Body of pancreas (tissue), 4 donors: ENCODE data around the gene DYNLT4. TPM values are rescaled to one million over a fixed set of nuclear protein-coding genes. Genes with fewer than 3 reads are reported as not detected.
"Not testable (repeated sequence)": the region's sequence is repeated elsewhere in the genome, so short reads cannot be mapped to it uniquely, and the experiment has no call there.

Source experiments
- ATAC-seq: fragments of 150-250 bp; one replicate; pipeline ENCODE4 v1.9.1; 2016
- DNase-seq, 4 donors: peaks; one replicate each; pipeline ENCODE4 v3.0.0-alpha.2; 2019
- H3K27ac ChIP-seq, 4 donors: fragments of 200-600 bp; sonication (generic); 1 replicate in 3 of 4; 2 replicates in 1 of 4; pipeline versions ENCODE4 v1.5.1 to v1.6.1; 2016 to 2019; ENCODE audit warnings: mild to moderate bottlenecking in 1 of 4, mixed read lengths in 1 of 4, moderate library complexity in 1 of 4
- H3K27me3 ChIP-seq, 2 donors: fragments of 200-600 bp; sonication (generic); one replicate each; pipeline ENCODE4 v1.6.0; 2016; ENCODE audit warnings: mild to moderate bottlenecking in 1 of 2
- H3K36me3 ChIP-seq, 2 donors: fragments of 200-600 bp; sonication (generic); replicated peaks in 1 of 2; 2 replicates each; pipeline ENCODE4 v1.5.1; 2016; ENCODE audit warnings: low read depth in 2 of 2; ENCODE audit not compliant: insufficient read depth in 1 of 2
- H3K4me1 ChIP-seq: fragments of 200-600 bp; sonication (generic); one replicate; pipeline ENCODE4 v1.6.0; 2016
- H3K4me3 ChIP-seq, 2 donors: fragments of 200-600 bp; sonication (generic); 1 replicate in 1 of 2; 2 replicates in 1 of 2; pipeline ENCODE4 v1.5.1; 2016 to 2019
- H3K9me3 ChIP-seq, 3 donors: fragments of 200-600 bp; sonication (generic); 1 replicate in 2 of 3; 2 replicates in 1 of 3; pipeline ENCODE4 v1.5.1; 2016
- POLR2A ChIP-seq, 3 donors: fragments of 450-650 bp; IDR thresholded peaks; one replicate each; pipeline ENCODE4 v1.6.1; 2016; ENCODE audit warnings: antibody characterized with exemption in 3 of 3, mild to moderate bottlenecking in 2 of 3
- WGBS, 2 donors: methylation state at CpG; one replicate each; pipeline ENCODE4 v1.1.5; 2017; 5-methylcytosine and 5-hydroxymethylcytosine counted together
- intact Hi-C: fragments of 100-400 bp; cut with DNase I; formaldehyde crosslinking; loops from one replicate; pipeline ENCODE4 v1.15.1; 2023
- small RNA-seq: library from RNA; depleted of rRNA; stranded (forward); fragments of <200 nt; gene quantifications from one replicate; pipeline ENCODE3, GENCODE V24; 2016
- total RNA-seq, 2 donors: library from RNA; depleted of rRNA; stranded (reverse); fragments of >200 nt; gene quantifications; one replicate each; pipeline ENCODE4 v1.1.0, GENCODE V29; 2016
- TF ChIP-seq, protein P1 (sequence below), 7 experiments: fragments of 450-650 bp in 4 of 7; fragments of 200-600 bp in 3 of 7; sonication (generic) in 3 of 7; IDR thresholded peaks; one replicate each; pipeline ENCODE4 v1.5.1; 2016 to 2019; ENCODE audit warnings: antibody characterized with exemption in 7 of 7

DYNLT4 gene
- total RNA-seq, 2 donors from 2014 or later, result 2.9 TPM; not detected in 1

- 0 to 1% methylated on average over 16 to 64 of the region's 65 CpGs for WGBS, 2 donors
- peak; percentile 92 for ATAC-seq
- H3K27ac ChIP-seq, result peak within 1 kb of the TSS; percentile 83 to 97 (median 92)
These were observed 31.8 kb downstream of the DYNLT4 start, which contains the start of gene RPS8 for GRCh38 chr1:44775078-44775929. Gene RPS8, plus strand, starts transcription at chr1:44775540. Its CDS starts 57 bp downstream, at chr1:44775597.

GRCh38 chr1:44766421-44766820 is 40.7 kb downstream of the DYNLT4 start:
- H3K27ac ChIP-seq, ATAC-seq, H3K27me3 ChIP-seq, intact Hi-C loops, H3K4me1 ChIP-seq, DNase-seq, H3K4me3 ChIP-seq, H3K36me3 ChIP-seq, H3K9me3 ChIP-seq: not testable (repeated sequence)
- 85 to 92% methylated on average over 6 of the region's 6 CpGs for WGBS, 2 donors

More at GRCh38 chr1:44775078-44775929, 31.8 kb downstream of the DYNLT4 start, which contains the start of gene RPS8:
- DNase-seq, result peak; percentile 93 to 95 (median 94)
- TF ChIP-seq, protein P1, sequence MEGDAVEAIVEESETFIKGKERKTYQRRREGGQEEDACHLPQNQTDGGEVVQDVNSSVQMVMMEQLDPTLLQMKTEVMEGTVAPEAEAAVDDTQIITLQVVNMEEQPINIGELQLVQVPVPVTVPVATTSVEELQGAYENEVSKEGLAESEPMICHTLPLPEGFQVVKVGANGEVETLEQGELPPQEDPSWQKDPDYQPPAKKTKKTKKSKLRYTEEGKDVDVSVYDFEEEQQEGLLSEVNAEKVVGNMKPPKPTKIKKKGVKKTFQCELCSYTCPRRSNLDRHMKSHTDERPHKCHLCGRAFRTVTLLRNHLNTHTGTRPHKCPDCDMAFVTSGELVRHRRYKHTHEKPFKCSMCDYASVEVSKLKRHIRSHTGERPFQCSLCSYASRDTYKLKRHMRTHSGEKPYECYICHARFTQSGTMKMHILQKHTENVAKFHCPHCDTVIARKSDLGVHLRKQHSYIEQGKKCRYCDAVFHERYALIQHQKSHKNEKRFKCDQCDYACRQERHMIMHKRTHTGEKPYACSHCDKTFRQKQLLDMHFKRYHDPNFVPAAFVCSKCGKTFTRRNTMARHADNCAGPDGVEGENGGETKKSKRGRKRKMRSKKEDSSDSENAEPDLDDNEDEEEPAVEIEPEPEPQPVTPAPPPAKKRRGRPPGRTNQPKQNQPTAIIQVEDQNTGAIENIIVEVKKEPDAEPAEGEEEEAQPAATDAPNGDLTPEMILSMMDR (IDR thresholded peaks at IDR 0.05), result peak in 2 of 7 experiments; percentile 8 to 11
- peak; percentile 90 to 98 (median 98) for TF ChIP-seq POLR2A (IDR thresholded peaks at IDR 0.05)
- H3K36me3 ChIP-seq, result peaks cover 6 to 16% of the 10 kb centered on the region in 2 donors
- peak within 1 kb of the TSS; percentile 50 to 99 for H3K4me3 ChIP-seq
- H3K4me1 ChIP-seq, result peaks cover 31% of the 10 kb centered on the region
- H3K27me3 ChIP-seq, result no peaks in the 10 kb centered on the region
- no peaks in the 10 kb centered on the region for H3K9me3 ChIP-seq
- intact Hi-C loops, result no loop called here

DNA sequence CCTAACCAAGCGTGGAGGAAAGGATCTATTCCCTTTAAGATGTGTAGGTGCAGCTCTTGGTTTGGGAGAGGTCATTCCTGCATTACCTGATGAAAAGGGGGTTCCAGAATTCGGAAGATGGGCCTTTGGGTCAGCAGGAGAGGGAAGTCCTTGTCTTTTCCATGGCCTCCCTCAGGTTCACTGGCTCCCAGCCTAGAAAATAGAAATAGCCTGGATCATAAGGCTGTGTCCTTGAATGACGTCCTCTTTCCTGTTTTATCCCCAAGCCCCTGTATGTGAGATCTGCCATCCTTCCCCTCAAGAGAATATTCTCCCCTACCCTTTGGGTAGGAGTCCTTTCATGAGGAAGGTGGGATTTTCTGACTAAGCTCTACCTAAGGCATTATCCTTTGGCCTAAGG is 46.3 kb downstream of the DYNLT4 start:
- DNase-seq (no peak), ATAC-seq (no peak)
- Histone ChIP-seq H3K36me3 (no peaks in the 10 kb centered on the region), H3K4me3 (no peak overlapping the region), H3K27me3 (no peaks in the 10 kb centered on the region), H3K9me3 (no peaks in the 10 kb centered on the region), H3K27ac (no peak overlapping the region), H3K4me1 (no peaks in the 10 kb centered on the region)
- intact Hi-C loops, result no loop called here
- TF ChIP-seq, protein P1 (IDR thresholded peaks at IDR 0.05), result no peak
- TF ChIP-seq POLR2A (IDR thresholded peaks at IDR 0.05), result no peak
- WGBS, 2 donors, result 77 to 86% methylated on average over 3 of the region's 3 CpGs

DNA sequence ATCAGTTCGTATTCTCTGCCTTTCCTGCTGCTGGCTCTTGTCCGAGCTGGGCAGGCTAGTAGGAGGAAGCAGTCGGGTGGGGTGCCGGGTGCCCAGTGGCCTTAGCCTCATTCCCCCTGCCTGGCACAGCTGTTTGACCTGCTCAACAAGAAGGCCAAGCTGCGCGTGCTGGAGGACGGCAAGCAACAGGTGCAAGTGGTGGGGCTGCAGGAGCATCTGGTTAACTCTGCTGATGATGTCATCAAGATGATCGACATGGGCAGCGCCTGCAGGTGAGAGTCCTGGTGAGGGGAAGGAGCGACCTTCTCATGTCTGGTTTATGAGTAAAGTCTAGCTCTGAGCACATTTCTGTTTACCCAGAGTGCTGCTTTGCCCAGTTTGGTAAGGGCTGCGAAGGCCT is 48.1 kb downstream of the DYNLT4 start:
- Histone ChIP-seq H3K9me3 (no peaks in the 10 kb centered on the region), H3K27ac (no peak overlapping the region), H3K4me3 (no peak overlapping the region), H3K36me3 (no peaks in the 10 kb centered on the region), H3K27me3 (no peaks in the 10 kb centered on the region), H3K4me1 (no peaks in the 10 kb centered on the region)
- DNase-seq (no peak), ATAC-seq (no peak)
- TF ChIP-seq POLR2A (IDR thresholded peaks at IDR 0.05), result no peak
- TF ChIP-seq, protein P1 (IDR thresholded peaks at IDR 0.05), result no peak
- 87 to 93% methylated on average over 10 to 11 of the region's 11 CpGs for WGBS, 2 donors
- intact Hi-C loops, result no loop called here

DNA sequence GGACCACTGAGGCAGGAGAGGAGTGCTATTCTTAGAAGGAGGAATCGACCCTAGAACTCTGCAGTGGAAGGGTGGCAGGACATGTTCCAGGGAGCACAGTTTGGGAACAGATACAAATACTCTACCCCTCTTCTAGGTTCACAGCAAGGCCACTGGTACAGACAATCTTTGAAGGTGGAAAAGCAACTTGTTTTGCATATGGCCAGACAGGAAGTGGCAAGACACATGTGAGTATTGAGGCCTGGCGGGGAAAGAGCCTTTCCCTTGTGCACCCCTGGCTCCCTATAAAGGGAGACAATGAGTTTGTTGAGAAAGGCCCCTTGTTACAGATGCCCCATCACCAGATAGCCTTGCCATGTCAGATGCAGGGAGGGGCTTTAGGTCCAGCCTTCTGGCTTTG is 49.7 kb downstream of the DYNLT4 start:
- Histone ChIP-seq H3K4me1 (no peaks in the 10 kb centered on the region), H3K9me3 (no peaks in the 10 kb centered on the region), H3K27ac (no peak overlapping the region), H3K4me3 (no peak overlapping the region), H3K27me3 (no peaks in the 10 kb centered on the region), H3K36me3 (no peaks in the 10 kb centered on the region)
- TF ChIP-seq, protein P1 (IDR thresholded peaks at IDR 0.05), result no peak
- no peak for TF ChIP-seq POLR2A (IDR thresholded peaks at IDR 0.05)
- ATAC-seq, result no peak
- intact Hi-C loops, result no loop called here
- 86 to 88% methylated on average over 2 of the region's 2 CpGs for WGBS, 2 donors
- no peak for DNase-seq

Small RNAs within 50 kb of the gene (small RNA-seq; reads per million reads assigned to genes)
- not detected for gene AL136380.1
- gene SNORD38A, result 440 reads per million, percentile 98 among the genes with 10 or more reads in this experiment
- gene SNORD38B, result not detected
- gene SNORD46, result 1,239 reads per million, percentile 99 among the genes with 10 or more reads in this experiment
- not detected for gene SNORD55

Other genes with a start within 250 kb of the DYNLT4 start
- gene TMEM53, start 132.9 kb downstream of the DYNLT4 start, total RNA-seq, result 1 to 10 TPM; 6.2 to 7.6 TPM
- 1 to 10 TPM in 1 of 2 donors, not detected in 1; 1.0 TPM for gene ARMH1, start 132.6 kb downstream of the DYNLT4 start, total RNA-seq
- gene RNU5D-1, start 76.2 kb downstream of the DYNLT4 start, total RNA-seq, result not detected
- not detected for gene KIF2C, start 67.5 kb downstream of the DYNLT4 start, total RNA-seq
- 1,000 to 10,000 TPM; 1,064 to 1,413 TPM for gene RPS8, start 31.8 kb downstream of the DYNLT4 start, total RNA-seq
- gene BEST4, start 19.2 kb downstream of the DYNLT4 start, total RNA-seq, result under 1 TPM in 1 of 2 donors, not detected in 1; 0.26 TPM
- gene PLK3, start 7.0 kb downstream of the DYNLT4 start, total RNA-seq, result 10 to 100 TPM; 20.8 to 29.7 TPM
- gene BTBD19, start 1.2 kb upstream of the DYNLT4 start, total RNA-seq, result 1 to 10 TPM; 5.7 to 9.9 TPM
- gene PTCH2, start 35.9 kb upstream of the DYNLT4 start, total RNA-seq, result under 1 TPM; 0.26 to 0.99 TPM
- gene EIF2B3, start 179.2 kb upstream of the DYNLT4 start, total RNA-seq, result 10 to 100 TPM; 13.0 to 33.9 TPM
- 10 to 100 TPM; 42.3 to 51.4 TPM for gene HECTD3, start 204.0 kb upstream of the DYNLT4 start, total RNA-seq
- gene UROD, start 204.9 kb upstream of the DYNLT4 start, total RNA-seq, result 10 to 100 TPM; 32.2 to 39.6 TPM